Measurements from ENCODE around the gene SAMD4A.

Gene SAMD4A

GRCh38 chr14:54580933-54581332 lies 14.0 kb downstream of the SAMD4A start:
- Histone ChIP-seq H3K9me3 (ENCODE audit: control insufficient read depth, insufficient read depth, low read depth, low read length) (no peaks in the 10 kb centered on the region), H3K36me3 (ENCODE audit: control insufficient read depth, insufficient read depth, low read length) (peaks cover 17% of the 10 kb centered on the region; the same call in 1 of the 2 replicates), H3K4me3 (ENCODE audit: low read depth, low read length) (no peak overlapping the region)

GRCh38 chr14:54582334-54582733 lies 15.4 kb downstream of the SAMD4A start:
- Histone ChIP-seq H3K36me3 (ENCODE audit: control insufficient read depth, insufficient read depth, low read length) (peaks cover 11% of the 10 kb centered on the region; the same call in 1 of the 2 replicates), H3K27me3 (ENCODE audit: control insufficient read depth, insufficient read depth, low read length) (no peaks in the 10 kb centered on the region), H3K4me1 (ENCODE audit: control insufficient read depth, insufficient read depth, low read length) (no peaks in the 10 kb centered on the region), H3K9me3 (ENCODE audit: control insufficient read depth, insufficient read depth, low read depth, low read length) (no peaks in the 10 kb centered on the region), H3K4me3 (ENCODE audit: low read depth, low read length) (no peak overlapping the region), H3K9ac (ENCODE audit: low read length) (no peak overlapping the region), H3K27ac (ENCODE audit: low read depth, low read length) (no peak overlapping the region)

More at GRCh38 chr14:54580933-54581332, 14.0 kb downstream of the SAMD4A start:
- H3K4me1 ChIP-seq (ENCODE audit: control insufficient read depth, insufficient read depth, low read length) = no peaks in the 10 kb centered on the region
- H3K27me3 ChIP-seq (ENCODE audit: control insufficient read depth, insufficient read depth, low read length) = no peaks in the 10 kb centered on the region
- no peak overlapping the region for H3K9ac ChIP-seq (ENCODE audit: low read length)
- no peak overlapping the region for H3K27ac ChIP-seq (ENCODE audit: low read depth, low read length)

GRCh38 chr14:54584097-54584496 lies 17.2 kb downstream of the SAMD4A start:
- Histone ChIP-seq H3K36me3 (ENCODE audit: control insufficient read depth, insufficient read depth, low read length) (peaks cover 11% of the 10 kb centered on the region; the same call in 1 of the 2 replicates), H3K4me3 (ENCODE audit: low read depth, low read length) (no peak overlapping the region), H3K9ac (ENCODE audit: low read length) (no peak overlapping the region), H3K9me3 (ENCODE audit: control insufficient read depth, insufficient read depth, low read depth, low read length) (no peaks in the 10 kb centered on the region), H3K27ac (ENCODE audit: low read depth, low read length) (no peak overlapping the region), H3K4me1 (ENCODE audit: control insufficient read depth, insufficient read depth, low read length) (no peaks in the 10 kb centered on the region), H3K27me3 (ENCODE audit: control insufficient read depth, insufficient read depth, low read length) (no peaks in the 10 kb centered on the region)

- no peak overlapping the region for H3K27ac ChIP-seq (ENCODE audit: low read depth, low read length)
- H3K4me1 ChIP-seq (ENCODE audit: control insufficient read depth, insufficient read depth, low read length) = no peaks in the 10 kb centered on the region
- H3K9ac ChIP-seq (ENCODE audit: low read length) = no peak overlapping the region
- peaks cover 11% of the 10 kb centered on the region; the same call in 1 of the 2 replicates for H3K36me3 ChIP-seq (ENCODE audit: control insufficient read depth, insufficient read depth, low read length)
- H3K27me3 ChIP-seq (ENCODE audit: control insufficient read depth, insufficient read depth, low read length) = no peaks in the 10 kb centered on the region
- H3K9me3 ChIP-seq (ENCODE audit: control insufficient read depth, insufficient read depth, low read depth, low read length) = no peaks in the 10 kb centered on the region
- H3K4me3 ChIP-seq (ENCODE audit: low read depth, low read length) = no peak overlapping the region
Measured at GRCh38 chr14:54585214-54585613, 18.3 kb downstream of the SAMD4A start.

GRCh38 chr14:54589076-54589475 lies 22.1 kb downstream of the SAMD4A start:
- H3K27me3 ChIP-seq (ENCODE audit: control insufficient read depth, insufficient read depth, low read length) = no peaks in the 10 kb centered on the region
- H3K36me3 ChIP-seq (ENCODE audit: control insufficient read depth, insufficient read depth, low read length) = peaks cover 4% of the 10 kb centered on the region; the same call in 1 of the 2 replicates
- no peak overlapping the region for H3K4me3 ChIP-seq (ENCODE audit: low read depth, low read length)
- no peaks in the 10 kb centered on the region for H3K9me3 ChIP-seq (ENCODE audit: control insufficient read depth, insufficient read depth, low read depth, low read length)
- peaks cover 15% of the 10 kb centered on the region for H3K4me1 ChIP-seq (ENCODE audit: control insufficient read depth, insufficient read depth, low read length)
- no peak overlapping the region for H3K27ac ChIP-seq (ENCODE audit: low read depth, low read length)
- H3K9ac ChIP-seq (ENCODE audit: low read length) = no peak overlapping the region

- H3K36me3 ChIP-seq (ENCODE audit: control insufficient read depth, insufficient read depth, low read length) = peaks cover 4% of the 10 kb centered on the region; the same call in 1 of the 2 replicates
- no peak overlapping the region for H3K4me3 ChIP-seq (ENCODE audit: low read depth, low read length)
- H3K9me3 ChIP-seq (ENCODE audit: control insufficient read depth, insufficient read depth, low read depth, low read length) = no peaks in the 10 kb centered on the region
- H3K9ac ChIP-seq (ENCODE audit: low read length) = no peak overlapping the region
- H3K27me3 ChIP-seq (ENCODE audit: control insufficient read depth, insufficient read depth, low read length) = no peaks in the 10 kb centered on the region
- H3K27ac ChIP-seq (ENCODE audit: low read depth, low read length) = no peak overlapping the region
- peaks cover 18% of the 10 kb centered on the region for H3K4me1 ChIP-seq (ENCODE audit: control insufficient read depth, insufficient read depth, low read length)
Measured at GRCh38 chr14:54589843-54590242, 22.9 kb downstream of the SAMD4A start.

- Histone ChIP-seq H3K36me3 (ENCODE audit: control insufficient read depth, insufficient read depth, low read length) (peaks cover 3% of the 10 kb centered on the region; the same call in 1 of the 2 replicates), H3K27ac (ENCODE audit: low read depth, low read length) (no peak overlapping the region), H3K9me3 (ENCODE audit: control insufficient read depth, insufficient read depth, low read depth, low read length) (no peaks in the 10 kb centered on the region), H3K4me3 (ENCODE audit: low read depth, low read length) (no peak overlapping the region), H3K4me1 (ENCODE audit: control insufficient read depth, insufficient read depth, low read length) (peaks cover 18% of the 10 kb centered on the region), H3K27me3 (ENCODE audit: control insufficient read depth, insufficient read depth, low read length) (no peaks in the 10 kb centered on the region), H3K9ac (ENCODE audit: low read length) (no peak overlapping the region)
Measured at GRCh38 chr14:54590481-54590880, 23.6 kb downstream of the SAMD4A start.

- Histone ChIP-seq H3K9ac (ENCODE audit: low read length) (no peak overlapping the region), H3K4me3 (ENCODE audit: low read depth, low read length) (no peak overlapping the region), H3K36me3 (ENCODE audit: control insufficient read depth, insufficient read depth, low read length) (no peaks in the 10 kb centered on the region), H3K9me3 (ENCODE audit: control insufficient read depth, insufficient read depth, low read depth, low read length) (no peaks in the 10 kb centered on the region), H3K27me3 (ENCODE audit: control insufficient read depth, insufficient read depth, low read length) (no peaks in the 10 kb centered on the region), H3K27ac (ENCODE audit: low read depth, low read length) (no peak overlapping the region), H3K4me1 (ENCODE audit: control insufficient read depth, insufficient read depth, low read length) (peaks cover 18% of the 10 kb centered on the region)
Measured at GRCh38 chr14:54591461-54591860, 24.5 kb downstream of the SAMD4A start.

GRCh38 chr14:54591866-54592265 lies 24.9 kb downstream of the SAMD4A start:
- Histone ChIP-seq H3K4me3 (ENCODE audit: low read depth, low read length) (no peak overlapping the region), H3K27ac (ENCODE audit: low read depth, low read length) (no peak overlapping the region), H3K36me3 (ENCODE audit: control insufficient read depth, insufficient read depth, low read length) (no peaks in the 10 kb centered on the region), H3K9me3 (ENCODE audit: control insufficient read depth, insufficient read depth, low read depth, low read length) (no peaks in the 10 kb centered on the region), H3K27me3 (ENCODE audit: control insufficient read depth, insufficient read depth, low read length) (no peaks in the 10 kb centered on the region), H3K9ac (ENCODE audit: low read length) (no peak overlapping the region), H3K4me1 (ENCODE audit: control insufficient read depth, insufficient read depth, low read length) (peaks cover 18% of the 10 kb centered on the region)

GRCh38 chr14:54593860-54594259 lies 26.9 kb downstream of the SAMD4A start:
- H3K4me3 ChIP-seq (ENCODE audit: low read depth, low read length) = no peak overlapping the region
- H3K27ac ChIP-seq (ENCODE audit: low read depth, low read length) = no peak overlapping the region
- H3K27me3 ChIP-seq (ENCODE audit: control insufficient read depth, insufficient read depth, low read length) = no peaks in the 10 kb centered on the region
- H3K36me3 ChIP-seq (ENCODE audit: control insufficient read depth, insufficient read depth, low read length) = no peaks in the 10 kb centered on the region
- H3K4me1 ChIP-seq (ENCODE audit: control insufficient read depth, insufficient read depth, low read length) = peaks cover 18% of the 10 kb centered on the region
- H3K9me3 ChIP-seq (ENCODE audit: control insufficient read depth, insufficient read depth, low read depth, low read length) = no peaks in the 10 kb centered on the region
- H3K9ac ChIP-seq (ENCODE audit: low read length) = no peak overlapping the region

GRCh38 chr14:54594537-54594936 lies 27.6 kb downstream of the SAMD4A start:
- Histone ChIP-seq H3K36me3 (ENCODE audit: control insufficient read depth, insufficient read depth, low read length) (no peaks in the 10 kb centered on the region), H3K27ac (ENCODE audit: low read depth, low read length) (no peak overlapping the region), H3K9me3 (ENCODE audit: control insufficient read depth, insufficient read depth, low read depth, low read length) (no peaks in the 10 kb centered on the region), H3K4me1 (ENCODE audit: control insufficient read depth, insufficient read depth, low read length) (peaks cover 21% of the 10 kb centered on the region), H3K27me3 (ENCODE audit: control insufficient read depth, insufficient read depth, low read length) (no peaks in the 10 kb centered on the region), H3K9ac (ENCODE audit: low read length) (no peak overlapping the region), H3K4me3 (ENCODE audit: low read depth, low read length) (no peak overlapping the region)
